Stimulated activated CD4-positive, alpha-beta T cell treated with anti-CD3 and anti-CD28 coated beads, TNF-alpha, amount 100 ng/mL, for 1 hour (primary cell): ENCODE data around the gene PLD5.
"Not testable (repeated sequence)": the region's sequence is repeated elsewhere in the genome, so short reads cannot be mapped to it uniquely, and the experiment has no call there.

Experiments
- DNase-seq, 3 donors: peaks; one replicate each; pipeline ENCODE4 v3.0.0-alpha.2; 2020; ENCODE audit warnings: low read depth in 3 of 3, low spot score in 1 of 3

PLD5 gene

GRCh38 chr1:242065813-242066212, 458.7 kb downstream of the PLD5 start:
- no peak for DNase-seq

DNA sequence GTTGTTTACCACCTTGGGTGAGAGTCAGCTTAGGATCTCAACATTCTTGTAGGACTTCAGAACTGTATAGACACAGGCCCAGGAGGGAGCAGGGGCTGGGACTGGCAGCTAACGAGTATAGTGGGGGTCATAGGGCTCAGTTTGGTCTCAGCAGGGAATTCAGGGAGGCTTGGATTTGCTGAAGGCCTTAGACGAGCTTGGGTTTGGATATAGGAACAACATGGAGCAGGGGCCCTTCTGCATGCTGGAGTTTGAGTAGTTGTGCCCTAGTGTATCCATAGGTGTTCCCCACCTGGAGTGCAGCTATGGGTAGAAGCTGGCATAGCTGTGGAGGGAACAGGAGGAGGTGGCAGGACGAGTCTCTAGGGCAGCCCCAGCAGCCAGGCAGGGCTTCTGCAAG, 462.2 kb downstream of the PLD5 start:
- no peak for DNase-seq

GRCh38 chr1:242059976-242060375, 464.5 kb downstream of the PLD5 start:
- no peak for DNase-seq

DNA sequence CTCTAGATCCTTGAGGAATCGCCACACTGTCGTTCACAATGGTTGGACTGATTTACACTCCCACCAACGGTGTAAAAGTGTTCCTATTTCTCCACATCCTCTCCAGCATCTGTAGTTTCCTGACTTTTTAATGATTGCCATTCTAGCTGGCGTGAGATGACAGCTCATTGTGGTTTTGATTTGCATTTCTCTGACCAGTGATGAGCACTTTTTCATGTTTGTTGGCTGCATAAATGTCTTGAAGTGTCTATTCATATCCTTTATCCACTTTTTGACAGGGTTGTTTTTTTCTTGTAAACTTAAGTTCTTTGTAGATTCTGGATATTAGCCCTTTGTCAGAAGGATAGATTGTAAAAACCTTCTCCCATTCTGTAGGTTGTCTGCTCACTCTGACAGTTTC, 465.9 kb downstream of the PLD5 start:
- DNase-seq = not testable (repeated sequence)

DNA sequence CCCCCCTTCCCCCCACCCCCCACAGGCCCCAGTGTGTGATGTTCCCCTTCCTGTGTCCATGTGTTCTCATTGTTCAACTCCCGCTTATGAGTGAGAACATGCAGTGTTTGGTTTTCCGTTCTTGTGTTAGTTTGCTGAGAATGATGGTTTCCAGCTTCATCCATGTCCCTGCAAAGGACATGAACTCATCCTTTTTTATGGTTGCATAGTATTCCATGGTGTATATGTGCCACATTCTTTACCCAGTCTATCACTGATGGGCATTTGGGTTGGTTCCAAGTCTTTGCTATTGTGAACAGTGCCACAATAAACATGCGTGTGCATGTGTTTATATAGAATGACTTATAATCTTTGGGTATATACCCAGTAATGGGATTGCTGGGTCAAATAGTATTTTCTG, 466.3 kb downstream of the PLD5 start:
- DNase-seq = not testable (repeated sequence)

- DNase-seq = no peak
These were observed 466.8 kb downstream of the PLD5 start for GRCh38 chr1:242057745-242058115.

DNA sequence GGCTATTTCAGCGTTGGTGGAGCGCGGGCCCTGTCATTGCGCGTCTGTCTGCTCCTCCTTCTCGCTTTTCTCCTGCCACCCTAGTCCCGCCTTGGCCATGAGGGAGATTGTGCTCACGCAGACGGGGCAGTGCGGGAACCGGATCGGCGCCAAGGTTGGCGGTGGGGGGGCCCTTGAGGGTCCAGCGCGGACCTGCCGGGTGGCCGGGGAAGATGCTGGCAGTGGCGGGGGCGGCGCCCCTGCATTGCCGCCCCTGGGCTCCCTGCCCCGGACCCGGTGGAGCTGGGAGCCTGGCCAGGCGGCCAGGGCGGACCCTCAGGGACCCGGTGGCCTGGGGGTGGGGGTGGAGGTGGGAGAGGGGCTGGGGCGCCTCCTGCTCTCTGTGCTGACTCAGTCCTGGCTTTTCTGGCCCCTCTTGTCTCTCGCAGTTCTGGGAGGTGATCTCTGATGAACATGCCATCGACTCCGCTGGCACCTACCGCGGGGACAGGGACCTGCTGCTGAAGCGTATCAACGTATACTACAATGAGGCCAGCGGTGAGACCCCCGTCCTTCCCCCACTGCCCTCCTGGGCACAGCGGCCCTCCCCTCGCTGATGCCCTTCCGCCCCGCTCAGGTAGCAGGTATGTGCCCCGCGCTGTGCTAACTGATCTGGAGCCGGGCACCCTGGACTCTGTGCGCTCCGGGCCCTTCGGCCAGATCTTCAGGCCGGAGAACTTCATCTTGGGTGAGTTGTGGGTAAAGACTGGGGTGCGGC, 467.3 kb downstream of the PLD5 start:
- no peak for DNase-seq

DNA sequence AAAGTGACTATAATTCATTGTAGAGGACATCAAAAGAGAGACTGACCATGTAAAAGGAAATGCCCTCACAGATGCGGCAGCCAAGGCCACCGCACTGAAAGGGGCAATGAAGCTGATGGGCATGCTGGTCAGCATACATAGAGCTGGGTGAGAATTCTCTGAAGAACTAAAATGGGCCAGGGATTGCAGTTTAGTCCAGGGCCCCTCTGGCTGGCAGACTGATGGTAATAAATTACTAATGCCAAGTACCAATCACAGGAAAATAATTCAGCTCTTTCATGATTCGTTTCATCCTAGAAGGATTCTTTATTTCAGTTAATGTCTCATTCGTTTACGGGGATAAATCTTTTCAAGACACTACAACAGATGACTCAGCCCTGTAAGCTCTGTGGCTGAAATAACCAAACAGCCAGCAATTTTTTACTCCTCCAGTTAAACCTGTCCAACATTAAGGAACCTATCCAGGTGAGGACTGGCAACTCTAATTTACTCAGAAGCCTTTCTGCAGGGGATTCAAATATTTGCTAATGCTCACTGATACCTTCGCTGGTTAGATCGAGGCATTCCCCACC, 468.7 kb downstream of the PLD5 start:
- no peak for DNase-seq

DNA sequence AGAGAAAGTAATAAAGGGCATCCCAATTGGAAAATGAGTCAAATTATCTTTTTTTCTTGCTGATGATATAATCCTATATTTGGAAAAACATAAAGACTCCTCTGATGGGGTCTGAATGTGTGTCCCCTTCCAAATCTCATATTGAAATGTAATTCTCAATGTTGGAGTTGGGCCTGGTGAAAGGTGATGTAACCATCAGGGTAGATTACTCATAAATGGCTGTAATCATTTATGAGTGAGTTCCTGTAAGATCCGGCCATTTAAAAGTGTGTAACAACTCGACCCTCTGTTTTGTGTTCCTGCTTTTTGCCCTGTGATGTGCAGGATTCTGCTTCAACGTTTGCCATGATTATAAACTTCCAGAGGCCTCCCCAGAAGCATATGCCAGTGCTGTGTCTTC, 481.3 kb downstream of the PLD5 start:
- DNase-seq = no peak

DNA sequence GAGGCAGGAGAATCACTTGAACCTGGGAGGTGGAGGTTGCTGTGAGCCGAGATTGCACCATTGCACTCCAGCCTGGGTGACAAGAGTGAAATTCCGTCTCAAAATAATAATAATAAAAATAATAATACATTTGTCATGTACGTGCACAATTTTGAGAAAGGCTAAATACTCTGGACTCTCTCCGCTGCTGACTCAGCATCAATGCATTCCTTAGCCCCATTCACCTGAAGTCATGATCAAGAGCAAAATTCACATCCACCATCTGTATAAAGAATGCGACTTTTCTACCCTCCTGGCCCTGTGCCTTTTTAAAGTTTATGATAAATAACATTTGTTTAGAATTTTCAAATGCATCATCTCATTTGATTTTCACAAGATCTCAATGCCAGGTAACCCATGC, 490.1 kb downstream of the PLD5 start:
- no peak for DNase-seq

DNA sequence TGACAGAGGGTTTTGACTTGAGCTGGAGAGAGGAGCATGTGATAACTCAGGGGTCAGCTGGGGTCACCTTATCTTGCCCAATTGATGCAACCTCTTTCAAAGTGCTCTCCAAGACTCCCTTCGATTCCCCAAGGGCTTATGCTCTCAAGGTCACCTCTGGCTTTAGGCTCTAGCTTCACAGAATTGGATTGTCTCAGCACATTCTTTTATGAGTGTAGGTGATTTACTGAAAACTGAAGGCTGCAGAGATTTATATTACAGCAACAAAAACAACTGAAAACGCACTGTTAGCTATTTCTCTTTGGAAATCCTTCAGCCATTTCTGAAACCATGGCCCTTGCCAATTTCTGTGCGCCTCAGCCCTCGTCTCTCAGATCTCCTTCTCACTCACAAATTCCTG, 491.1 kb downstream of the PLD5 start:
- DNase-seq = no peak
